Loucy (cell line): ENCODE results near the gene ABCA3.
"Not testable (repeated sequence)": the region's sequence is repeated elsewhere in the genome, so short reads cannot be mapped to it uniquely, and the experiment has no call there.

Experiments
- H2AFZ ChIP-seq: fragments of 200-600 bp; sonication (generic); 2 replicates; pipeline ENCODE4 v1.6.0; 2016; ENCODE audit warnings: antibody characterized with exemption, mild to moderate bottlenecking, low read length, moderate library complexity
- H3F3A ChIP-seq: fragments of 200-600 bp; 2 replicates; pipeline ENCODE4 v1.6.0; 2016; ENCODE audit warnings: antibody characterized with exemption, low read depth, mild to moderate bottlenecking
- H3K27me3 ChIP-seq: fragments of 200-600 bp; sonication (generic); 2 replicates; pipeline ENCODE4 v1.6.1; 2014; ENCODE audit warnings: low read length, mild to moderate bottlenecking; ENCODE audit not compliant: insufficient read depth, poor library complexity, severe bottlenecking
- H3K36me3 ChIP-seq: fragments of 200-600 bp; sonication (generic); 2 replicates; pipeline ENCODE4 v1.6.1; 2016; ENCODE audit warnings: low read length; ENCODE audit not compliant: insufficient read depth
- H3K4me1 ChIP-seq: fragments of 200-600 bp; sonication (generic); 2 replicates; pipeline ENCODE4 v1.5.1; 2014; ENCODE audit warnings: low read length, mild to moderate bottlenecking; ENCODE audit not compliant: insufficient read depth, poor library complexity, severe bottlenecking
- H3K4me2 ChIP-seq: fragments of 200-600 bp; sonication (generic); 2 replicates; pipeline ENCODE4 v1.6.0; 2014; ENCODE audit warnings: antibody characterized with exemption, low read length, low read depth, mild to moderate bottlenecking; ENCODE audit not compliant: poor library complexity, severe bottlenecking
- H3K4me3 ChIP-seq: fragments of 200-600 bp; sonication (generic); 2 replicates; pipeline ENCODE4 v1.5.1; 2014; ENCODE audit warnings: low read length, mild to moderate bottlenecking, mixed read lengths; ENCODE audit not compliant: poor library complexity, severe bottlenecking
- H3K79me2 ChIP-seq: fragments of 200-600 bp; sonication (generic); 2 replicates; pipeline ENCODE4 v1.6.1; 2014; ENCODE audit warnings: low read length; ENCODE audit not compliant: insufficient read depth
- H3K9ac ChIP-seq: fragments of 200-600 bp; sonication (generic); 2 replicates; pipeline ENCODE4 v1.6.0; 2014; ENCODE audit warnings: mild to moderate bottlenecking, low read depth, low read length, moderate library complexity; ENCODE audit not compliant: poor library complexity, severe bottlenecking
- H3K9me2 ChIP-seq: fragments of 200-600 bp; sonication (generic); replicated peaks from 2 replicates; pipeline ENCODE4 v1.6.1; 2016; ENCODE audit warnings: low read depth, low read length, mixed read lengths
- H3K9me3 ChIP-seq: fragments of 200-600 bp; sonication (generic); 2 replicates; pipeline ENCODE4 v1.6.1; 2014; ENCODE audit warnings: mild to moderate bottlenecking, antibody characterized with exemption, low read length, low read depth; ENCODE audit not compliant: insufficient read depth
- H4K20me1 ChIP-seq: fragments of 200-600 bp; sonication (generic); 2 replicates; pipeline ENCODE4 v1.6.0; 2014; ENCODE audit warnings: antibody characterized with exemption, low read length, mild to moderate bottlenecking; ENCODE audit not compliant: insufficient read depth, poor library complexity, severe bottlenecking
- CTCF ChIP-seq: fragments of 200-600 bp; sonication (generic); conservative IDR thresholded peaks from 2 replicates; pipeline ENCODE4 v1.5.1; 2014; ENCODE audit warnings: mild to moderate bottlenecking, antibody characterized with exemption, low read length
- EZH2phosphoT487 ChIP-seq: fragments of 200-600 bp; IDR thresholded peaks from 2 replicates; pipeline ENCODE4 v1.6.1; 2018; ENCODE audit warnings: antibody characterized with exemption, mild to moderate bottlenecking, moderate library complexity, borderline replicate concordance

Gene ABCA3

DNA sequence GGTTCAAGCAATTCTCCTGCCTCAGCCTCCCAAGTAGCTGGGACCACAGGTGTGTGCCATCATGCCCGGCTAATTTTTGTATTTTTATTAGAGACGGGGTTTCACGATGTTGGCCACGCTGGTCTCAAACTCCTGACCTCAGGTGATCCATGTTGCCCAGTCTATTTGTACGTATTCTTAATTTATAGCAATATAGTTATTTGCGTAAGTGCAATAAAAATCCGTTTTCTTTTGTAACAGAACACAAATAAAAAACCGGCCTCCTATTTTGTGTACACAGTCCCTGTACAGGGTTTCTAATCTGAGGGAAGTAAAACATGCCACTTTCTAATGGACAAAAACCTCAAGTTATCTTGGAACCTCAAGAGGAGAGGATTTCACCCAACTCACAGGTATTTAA, 80.3 kb downstream of the ABCA3 start:
- no peak overlapping the region for H3K9ac ChIP-seq
- H2AFZ ChIP-seq = no peak overlapping the region
- H3K9me2 ChIP-seq = no peaks in the 10 kb centered on the region
- no peaks in the 10 kb centered on the region for H3K4me1 ChIP-seq
- no peak overlapping the region for H3K4me2 ChIP-seq
- peaks cover 65% of the 10 kb centered on the region; the same call in 1 of the 2 replicates for H3K36me3 ChIP-seq
- H3F3A ChIP-seq = no peaks in the 10 kb centered on the region
- H3K9me3 ChIP-seq = no peaks in the 10 kb centered on the region
- peaks cover 10% of the 10 kb centered on the region for H4K20me1 ChIP-seq
- TF ChIP-seq EZH2phosphoT487 = no peak
- no peak for TF ChIP-seq CTCF
- peaks cover 60% of the 10 kb centered on the region for H3K79me2 ChIP-seq
- H3K4me3 ChIP-seq = no peak overlapping the region
- no peaks in the 10 kb centered on the region for H3K27me3 ChIP-seq

DNA sequence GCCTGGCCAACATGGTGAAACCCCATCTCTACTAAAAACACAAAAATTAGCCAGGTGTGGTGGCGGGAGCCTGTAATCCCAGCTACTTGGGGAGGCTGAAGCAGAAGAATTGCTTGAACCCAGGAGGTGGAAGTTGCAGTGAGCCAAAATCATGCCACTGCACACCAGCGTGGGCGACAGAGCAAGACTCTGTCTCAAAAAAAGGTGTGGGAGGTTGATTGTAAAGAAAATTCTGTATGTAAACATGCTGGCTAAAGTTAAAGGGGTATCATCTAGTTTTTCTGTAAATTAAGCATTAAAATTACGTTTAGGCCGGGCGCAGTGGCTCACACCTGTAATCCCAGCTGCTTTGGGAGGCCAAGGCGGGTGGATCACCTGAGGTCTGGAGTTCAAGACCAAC, 82.0 kb downstream of the ABCA3 start:
- not testable (repeated sequence) for H4K20me1 ChIP-seq, H3K4me3 ChIP-seq, H3K4me2 ChIP-seq, H3K27me3 ChIP-seq, H3K9me3 ChIP-seq, H3K9ac ChIP-seq, H3K9me2 ChIP-seq, H3F3A ChIP-seq, H2AFZ ChIP-seq, H3K4me1 ChIP-seq
- Histone ChIP-seq H3K79me2 (peaks cover 42% of the 10 kb centered on the region), H3K36me3 (peaks cover 67% of the 10 kb centered on the region; the same call in 1 of the 2 replicates)

DNA sequence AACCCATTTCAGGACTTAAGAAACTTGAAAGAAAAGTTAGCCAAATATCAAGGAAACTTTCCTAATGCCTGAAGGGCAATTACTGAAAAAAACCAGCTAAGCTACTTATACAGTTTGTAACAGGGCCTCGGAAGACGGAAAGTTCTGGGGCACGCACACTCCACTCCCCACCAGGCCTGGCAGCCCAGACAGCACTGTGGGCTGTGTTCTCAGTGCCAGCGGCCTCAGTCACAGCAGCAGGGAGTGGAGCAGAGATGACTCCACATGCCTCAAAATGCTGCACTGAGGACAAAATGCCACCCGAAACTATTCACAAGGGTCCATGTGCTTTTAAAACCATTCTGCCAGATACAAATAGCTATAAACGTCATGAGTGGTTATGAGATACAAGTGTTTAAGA, 82.8 kb downstream of the ABCA3 start:
- Histone ChIP-seq H3K27me3 (no peaks in the 10 kb centered on the region), H3K79me2 (peaks cover 35% of the 10 kb centered on the region; the same call in 1 of the 2 replicates), H3K9me2 (no peaks in the 10 kb centered on the region), H3K4me2 (no peak overlapping the region), H3K9me3 (no peaks in the 10 kb centered on the region), H2AFZ (no peak overlapping the region), H3K4me1 (no peaks in the 10 kb centered on the region), H3K36me3 (peaks cover 61% of the 10 kb centered on the region; the same call in 1 of the 2 replicates), H3K9ac (no peak overlapping the region), H4K20me1 (no peaks in the 10 kb centered on the region), H3F3A (no peaks in the 10 kb centered on the region), H3K4me3 (no peak overlapping the region)
- no peak for TF ChIP-seq CTCF
- TF ChIP-seq EZH2phosphoT487 = no peak

GRCh38 chr16:2256531-2257140, 83.9 kb downstream of the ABCA3 start:
- Histone ChIP-seq H3K4me2 (no peak overlapping the region), H3K9ac (no peak overlapping the region), H3F3A (peaks cover 6% of the 10 kb centered on the region; the same call in 1 of the 2 replicates), H3K36me3 (peaks cover 50% of the 10 kb centered on the region; the same call in 1 of the 2 replicates), H2AFZ (no peak overlapping the region), H4K20me1 (peaks cover 4% of the 10 kb centered on the region), H3K9me2 (no peaks in the 10 kb centered on the region), H3K79me2 (peaks cover 25% of the 10 kb centered on the region; the same call in 1 of the 2 replicates), H3K27me3 (no peaks in the 10 kb centered on the region), H3K9me3 (no peaks in the 10 kb centered on the region), H3K4me3 (no peak overlapping the region), H3K4me1 (no peaks in the 10 kb centered on the region)
- TF ChIP-seq EZH2phosphoT487 (no peak), CTCF (no peak)
